ENCODE results near the gene OGFR. TPM values are rescaled to one million over a fixed set of nuclear protein-coding genes. Genes with fewer than 3 reads are reported as not detected.

OGFR gene
- total RNA-seq, 2 donors from 2014 or later, result 50.6 to 57.4 TPM

DNA sequence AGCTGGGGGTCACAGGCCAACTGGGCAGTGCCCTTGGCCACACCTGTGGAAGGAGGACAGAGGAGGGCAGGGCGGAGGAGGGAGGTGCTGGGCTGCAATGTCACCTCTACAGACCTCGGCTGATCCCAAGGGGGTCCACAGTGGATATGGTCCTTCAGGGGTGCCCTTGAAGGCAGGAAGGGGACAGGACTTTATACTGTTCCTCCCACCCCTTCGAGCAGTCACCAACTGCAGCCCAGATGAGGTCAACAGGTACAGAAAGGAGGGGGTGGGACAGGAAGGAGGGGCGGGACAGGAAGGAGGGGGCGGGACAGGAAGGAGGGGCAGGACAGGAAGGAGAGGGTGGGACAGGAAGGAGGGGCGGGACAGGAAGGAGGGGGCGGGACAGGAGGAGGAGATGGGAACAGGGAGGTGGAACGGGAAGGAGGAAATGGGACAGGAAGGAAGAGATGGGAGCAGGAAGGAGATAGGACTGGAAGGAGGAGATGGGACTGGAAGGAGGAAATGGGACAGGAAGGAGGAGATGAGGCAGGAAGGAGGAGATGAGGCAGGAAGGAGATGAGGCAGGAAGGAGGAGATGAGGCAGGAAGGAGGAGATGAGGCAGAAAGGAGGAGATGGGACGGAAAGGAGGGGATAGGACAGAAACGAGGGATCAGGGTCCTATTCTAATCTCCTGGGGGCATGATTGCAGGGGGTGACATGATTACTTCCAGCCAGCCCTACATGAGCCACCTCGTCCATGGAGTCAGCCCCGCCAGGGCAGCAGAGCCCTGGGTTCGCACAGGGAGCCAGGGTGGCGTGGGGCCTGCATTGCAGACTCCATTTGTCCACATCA lies 27.7 kb upstream of the OGFR start:
- Histone ChIP-seq H3K9me3 (no peaks in the 10 kb centered on the region), H3K36me3 (no peaks in the 10 kb centered on the region), H3K4me1 (ENCODE audit: control insufficient read depth in 1 of 2, low read depth in 2 of 2) (peaks cover 4 to 11% of the 10 kb centered on the region in 2 donors), H3K4me3 (no peak overlapping the region), H3K27ac (no peak overlapping the region), H3K27me3 (replicated peaks; ENCODE audit: insufficient read depth) (no peaks in the 10 kb centered on the region)
- ATAC-seq (ENCODE audit: insufficient number of reproducible peaks, low FRiP score, low read depth), result no peak
- DNase-seq (ENCODE audit: low spot score), result no peak
- TF ChIP-seq, protein P1, sequence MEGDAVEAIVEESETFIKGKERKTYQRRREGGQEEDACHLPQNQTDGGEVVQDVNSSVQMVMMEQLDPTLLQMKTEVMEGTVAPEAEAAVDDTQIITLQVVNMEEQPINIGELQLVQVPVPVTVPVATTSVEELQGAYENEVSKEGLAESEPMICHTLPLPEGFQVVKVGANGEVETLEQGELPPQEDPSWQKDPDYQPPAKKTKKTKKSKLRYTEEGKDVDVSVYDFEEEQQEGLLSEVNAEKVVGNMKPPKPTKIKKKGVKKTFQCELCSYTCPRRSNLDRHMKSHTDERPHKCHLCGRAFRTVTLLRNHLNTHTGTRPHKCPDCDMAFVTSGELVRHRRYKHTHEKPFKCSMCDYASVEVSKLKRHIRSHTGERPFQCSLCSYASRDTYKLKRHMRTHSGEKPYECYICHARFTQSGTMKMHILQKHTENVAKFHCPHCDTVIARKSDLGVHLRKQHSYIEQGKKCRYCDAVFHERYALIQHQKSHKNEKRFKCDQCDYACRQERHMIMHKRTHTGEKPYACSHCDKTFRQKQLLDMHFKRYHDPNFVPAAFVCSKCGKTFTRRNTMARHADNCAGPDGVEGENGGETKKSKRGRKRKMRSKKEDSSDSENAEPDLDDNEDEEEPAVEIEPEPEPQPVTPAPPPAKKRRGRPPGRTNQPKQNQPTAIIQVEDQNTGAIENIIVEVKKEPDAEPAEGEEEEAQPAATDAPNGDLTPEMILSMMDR (IDR thresholded peaks at IDR 0.05), result no peak

DNA sequence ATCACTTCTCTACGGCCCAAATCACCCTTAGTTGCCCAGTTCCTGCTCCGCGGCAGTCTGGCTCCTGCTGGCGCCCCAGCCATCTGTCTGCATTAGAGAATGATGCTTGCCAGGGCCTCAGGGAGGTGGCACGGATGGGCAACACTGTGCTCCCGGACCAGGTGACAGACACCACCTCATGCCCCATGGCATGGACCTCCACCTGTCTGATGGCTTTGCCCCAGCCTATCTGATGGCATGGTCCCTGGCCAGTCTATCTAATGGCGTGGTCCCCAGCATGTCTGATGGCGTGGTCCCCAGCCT lies 27.2 kb upstream of the OGFR start:
- ATAC-seq (ENCODE audit: insufficient number of reproducible peaks, low FRiP score, low read depth), result no peak
- DNase-seq (ENCODE audit: low spot score), result no peak
- TF ChIP-seq, protein P1 (IDR thresholded peaks at IDR 0.05), result no peak
- Histone ChIP-seq H3K27me3 (replicated peaks; ENCODE audit: insufficient read depth) (no peaks in the 10 kb centered on the region), H3K36me3 (no peaks in the 10 kb centered on the region), H3K27ac (no peak overlapping the region), H3K4me1 (ENCODE audit: control insufficient read depth in 1 of 2, low read depth in 2 of 2) (peaks cover 4 to 11% of the 10 kb centered on the region in 2 donors), H3K4me3 (no peak overlapping the region), H3K9me3 (no peaks in the 10 kb centered on the region)

DNA sequence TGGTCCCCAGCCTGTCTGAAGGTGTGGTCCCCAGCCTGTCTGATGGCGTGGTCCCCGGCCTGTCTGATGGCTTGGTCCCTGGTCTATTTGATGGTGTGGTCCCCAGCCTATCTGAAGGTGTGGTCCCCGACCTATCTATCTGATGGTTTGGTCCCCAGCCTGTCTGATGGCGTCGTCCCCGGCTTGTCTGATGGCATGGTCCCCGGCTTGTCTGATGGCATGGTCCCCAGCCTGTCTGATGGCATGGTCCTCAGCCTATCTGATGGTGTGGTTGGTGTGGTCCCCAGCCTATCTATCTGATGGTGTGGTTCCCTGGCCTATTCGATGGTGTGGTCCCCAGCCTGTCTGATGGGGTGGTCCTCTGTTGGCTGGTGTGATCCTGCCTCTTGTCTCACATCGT lies 26.6 kb upstream of the OGFR start:
- Histone ChIP-seq H3K27ac (no peak overlapping the region), H3K36me3 (no peaks in the 10 kb centered on the region), H3K4me1 (ENCODE audit: control insufficient read depth in 1 of 2, low read depth in 2 of 2) (peaks cover 3 to 7% of the 10 kb centered on the region in 2 donors), H3K27me3 (replicated peaks; ENCODE audit: insufficient read depth) (no peaks in the 10 kb centered on the region), H3K9me3 (no peaks in the 10 kb centered on the region), H3K4me3 (no peak overlapping the region)
- TF ChIP-seq, protein P1 (IDR thresholded peaks at IDR 0.05), result no peak
- no peak for ATAC-seq (ENCODE audit: insufficient number of reproducible peaks, low FRiP score, low read depth)
- no peak for DNase-seq (ENCODE audit: low spot score)

DNA sequence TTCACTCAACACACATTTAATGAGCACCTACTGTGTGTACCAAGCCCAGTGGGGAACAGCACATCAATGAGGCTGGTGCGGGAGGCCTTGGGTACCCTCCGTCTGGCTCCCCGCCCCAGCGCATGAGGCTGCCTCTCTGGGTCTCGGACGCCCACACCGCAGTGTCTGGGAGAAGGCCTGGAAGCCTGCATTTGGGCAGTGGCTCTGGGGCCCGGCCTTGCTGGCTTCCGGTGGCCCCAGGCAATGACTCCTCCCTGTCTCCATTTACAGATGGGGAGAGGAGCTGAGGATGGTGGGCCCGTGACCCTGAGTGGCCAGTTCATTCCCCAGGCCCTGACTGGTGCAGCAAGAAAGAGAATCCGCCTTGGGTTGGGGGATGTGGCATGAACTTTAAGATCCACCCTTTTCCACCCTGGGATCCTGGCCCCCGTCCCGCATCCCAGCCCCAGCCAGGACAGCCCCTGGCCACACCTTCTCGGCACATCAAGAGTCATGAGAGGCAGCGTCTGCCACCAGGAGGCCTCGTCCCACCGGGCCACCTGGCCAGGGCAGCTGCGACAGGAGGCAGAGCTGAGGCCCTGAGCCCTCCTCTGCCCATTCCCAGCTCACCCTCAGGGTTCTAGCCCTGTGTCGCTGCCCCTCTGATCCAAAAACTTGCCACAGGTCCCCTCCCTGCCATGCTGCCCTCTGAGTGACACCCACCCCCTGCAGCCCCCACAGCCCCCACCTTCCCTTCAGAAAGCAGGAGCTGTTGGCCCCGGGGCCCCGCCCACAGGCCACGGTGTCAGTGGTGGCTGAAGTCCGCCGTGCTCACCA lies 25.8 kb upstream of the OGFR start:
- TF ChIP-seq, protein P1 (IDR thresholded peaks at IDR 0.05), result no peak
- ATAC-seq (ENCODE audit: insufficient number of reproducible peaks, low FRiP score, low read depth) (no peak), DNase-seq (ENCODE audit: low spot score) (no peak)
- Histone ChIP-seq H3K4me1 (ENCODE audit: control insufficient read depth in 1 of 2, low read depth in 2 of 2) (no peaks in the 10 kb centered on the region), H3K4me3 (no peak overlapping the region), H3K27ac (no peak overlapping the region), H3K9me3 (no peaks in the 10 kb centered on the region), H3K27me3 (replicated peaks; ENCODE audit: insufficient read depth) (no peaks in the 10 kb centered on the region), H3K36me3 (no peaks in the 10 kb centered on the region)

DNA sequence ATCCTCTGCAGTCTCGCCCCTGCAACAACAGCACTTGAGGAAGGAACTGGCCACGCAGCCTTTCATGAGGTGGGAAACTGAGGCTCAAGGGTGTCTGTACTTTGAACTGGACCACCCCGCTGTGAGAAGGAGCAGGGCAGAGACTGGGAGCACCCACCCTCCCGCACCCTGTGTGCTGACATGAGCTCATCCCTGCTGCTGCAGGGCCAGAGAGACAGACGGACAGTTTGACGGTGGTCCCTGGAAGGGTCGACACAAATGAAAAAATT lies 25.3 kb upstream of the OGFR start:
- Histone ChIP-seq H3K4me3 (no peak overlapping the region), H3K4me1 (ENCODE audit: control insufficient read depth in 1 of 2, low read depth in 2 of 2) (no peaks in the 10 kb centered on the region), H3K36me3 (no peaks in the 10 kb centered on the region), H3K27me3 (replicated peaks; ENCODE audit: insufficient read depth) (no peaks in the 10 kb centered on the region), H3K27ac (no peak overlapping the region), H3K9me3 (no peaks in the 10 kb centered on the region)
- TF ChIP-seq, protein P1 (IDR thresholded peaks at IDR 0.05), result no peak
- ATAC-seq (ENCODE audit: insufficient number of reproducible peaks, low FRiP score, low read depth) (no peak), DNase-seq (ENCODE audit: low spot score) (no peak)
